ENCODE data around the gene TTC24.

DNA sequence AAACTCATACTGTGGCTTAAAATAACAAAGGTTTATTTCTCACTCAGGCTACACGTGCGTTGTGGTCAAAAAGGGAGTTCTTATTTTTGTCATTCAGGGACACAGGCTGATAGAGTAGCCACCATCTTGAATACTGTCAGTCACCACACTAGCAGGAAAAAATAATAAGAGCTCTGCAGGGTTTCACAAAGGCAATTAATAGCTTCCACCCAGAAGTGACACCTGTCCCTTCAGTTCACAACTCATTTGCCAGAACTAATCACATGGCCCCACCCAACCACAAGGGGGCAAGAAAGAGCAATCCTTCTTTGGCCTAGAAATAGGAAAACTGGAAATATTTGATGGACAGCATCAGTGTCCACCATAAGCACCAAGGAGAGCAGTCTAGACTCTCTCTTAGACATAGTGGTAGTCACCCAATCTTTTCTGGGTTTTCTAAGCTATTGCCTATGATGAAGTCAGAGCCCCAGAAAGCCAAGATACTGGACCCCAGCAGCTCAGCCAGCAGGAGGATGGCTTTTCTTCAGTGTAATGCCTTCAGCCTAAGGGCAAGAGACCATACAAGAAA is 47.9 kb downstream of the TTC24 start:
- TF ChIP-seq CTCF (IDR thresholded peaks at IDR 0.05), result peak; percentile 25 to 60 (median 43)
- no peak for TF ChIP-seq POLR2AphosphoS5 (IDR thresholded peaks at IDR 0.05)
- TF ChIP-seq POLR2A (IDR thresholded peaks at IDR 0.05), result no peak
- no peak for TF ChIP-seq EP300 (IDR thresholded peaks at IDR 0.05)
